Measurements from ENCODE around the gene STMN1. TPM values are rescaled to one million over a fixed set of nuclear protein-coding genes. Genes with fewer than 3 reads are reported as not detected.

The STMN1 gene
- total RNA-seq, 1 experiment from 2014 or later = 933 TPM

DNA sequence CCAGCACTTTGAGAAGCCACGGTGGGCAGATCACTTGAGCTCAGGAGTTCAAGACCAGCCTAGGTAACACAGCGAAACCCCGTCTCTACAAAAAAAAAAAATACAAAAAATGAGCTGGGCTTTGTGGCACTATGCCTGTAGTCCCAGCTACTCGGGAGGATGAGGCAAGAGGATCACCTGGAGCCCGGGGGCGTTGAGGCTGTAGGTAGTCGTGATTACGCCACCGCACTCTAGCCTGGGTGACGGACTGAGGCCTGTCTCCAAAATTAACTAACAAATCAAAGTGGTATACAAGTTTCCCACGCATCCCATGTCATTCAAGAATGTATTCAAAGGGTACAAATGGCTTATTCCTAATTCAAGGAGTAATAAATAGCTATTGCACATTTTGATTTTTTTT, 49.4 kb downstream of the STMN1 start:
- no peak overlapping the region for H3K27ac ChIP-seq (ENCODE audit: low read depth, low read length, poor library complexity, severe bottlenecking)
- CTCF ChIA-PET = no interaction called here
- no peaks in the 10 kb centered on the region for H3K9me3 ChIP-seq (ENCODE audit: low read depth, low read length, poor library complexity, severe bottlenecking)
- BruUV-seq (replicated peaks) = TSS peak; percentile 14
- no peaks in the 10 kb centered on the region for H3K36me3 ChIP-seq (ENCODE audit: insufficient read depth, low read length, poor library complexity, severe bottlenecking)
- no peak for DNase-seq (ENCODE audit: low spot score)
- intact Hi-C loops (cut with micrococcal nuclease; ENCODE audit: unreplicated experiment) = no loop called here
- POLR2A ChIA-PET (ENCODE audit: low non-redundant PET) = no interaction called here
- TF ChIP-seq, protein P1, sequence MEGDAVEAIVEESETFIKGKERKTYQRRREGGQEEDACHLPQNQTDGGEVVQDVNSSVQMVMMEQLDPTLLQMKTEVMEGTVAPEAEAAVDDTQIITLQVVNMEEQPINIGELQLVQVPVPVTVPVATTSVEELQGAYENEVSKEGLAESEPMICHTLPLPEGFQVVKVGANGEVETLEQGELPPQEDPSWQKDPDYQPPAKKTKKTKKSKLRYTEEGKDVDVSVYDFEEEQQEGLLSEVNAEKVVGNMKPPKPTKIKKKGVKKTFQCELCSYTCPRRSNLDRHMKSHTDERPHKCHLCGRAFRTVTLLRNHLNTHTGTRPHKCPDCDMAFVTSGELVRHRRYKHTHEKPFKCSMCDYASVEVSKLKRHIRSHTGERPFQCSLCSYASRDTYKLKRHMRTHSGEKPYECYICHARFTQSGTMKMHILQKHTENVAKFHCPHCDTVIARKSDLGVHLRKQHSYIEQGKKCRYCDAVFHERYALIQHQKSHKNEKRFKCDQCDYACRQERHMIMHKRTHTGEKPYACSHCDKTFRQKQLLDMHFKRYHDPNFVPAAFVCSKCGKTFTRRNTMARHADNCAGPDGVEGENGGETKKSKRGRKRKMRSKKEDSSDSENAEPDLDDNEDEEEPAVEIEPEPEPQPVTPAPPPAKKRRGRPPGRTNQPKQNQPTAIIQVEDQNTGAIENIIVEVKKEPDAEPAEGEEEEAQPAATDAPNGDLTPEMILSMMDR (conservative IDR thresholded peaks at IDR 0.05; ENCODE audit: low read depth, low read length) = no peak
- no peak for TF ChIP-seq EZH2 (IDR thresholded peaks at IDR 0.05; ENCODE audit: borderline replicate concordance, low read depth, low read length, poor library complexity, severe bottlenecking)
- H3K4me1 ChIP-seq (ENCODE audit: insufficient read depth, low read length, poor library complexity, severe bottlenecking) = peaks cover 7% of the 10 kb centered on the region
- H3K4me3 ChIP-seq (ENCODE audit: low read depth, low read length, poor library complexity, severe bottlenecking) = no peak overlapping the region
- no peaks in the 10 kb centered on the region for H3K27me3 ChIP-seq (replicated peaks; ENCODE audit: insufficient read depth, low read depth, low read length, poor library complexity)

DNA sequence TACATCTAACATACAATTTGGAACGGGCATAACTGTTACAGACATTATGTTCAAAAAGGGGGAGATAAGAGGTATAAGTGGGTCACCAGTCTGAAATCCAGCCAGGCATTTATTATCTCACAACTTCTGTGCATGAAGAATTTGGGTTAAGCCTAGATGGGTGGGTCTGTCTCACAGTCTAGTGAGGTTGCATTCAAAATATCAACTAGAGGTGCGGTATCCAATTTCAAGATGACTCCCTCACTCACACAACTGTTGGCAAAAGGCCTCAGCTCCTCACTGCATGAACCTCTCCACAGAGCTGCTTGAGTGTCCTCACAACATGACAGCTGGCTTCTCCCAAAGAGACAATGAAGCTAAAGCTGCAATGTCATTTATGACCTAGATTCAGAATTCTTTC, 51.7 kb downstream of the STMN1 start:
- Histone ChIP-seq H3K27me3 (replicated peaks; ENCODE audit: insufficient read depth, low read depth, low read length, poor library complexity) (no peaks in the 10 kb centered on the region), H3K36me3 (ENCODE audit: insufficient read depth, low read length, poor library complexity, severe bottlenecking) (peaks cover 4% of the 10 kb centered on the region), H3K27ac (ENCODE audit: low read depth, low read length, poor library complexity, severe bottlenecking) (no peak overlapping the region), H3K4me1 (ENCODE audit: insufficient read depth, low read length, poor library complexity, severe bottlenecking) (no peaks in the 10 kb centered on the region), H3K4me3 (ENCODE audit: low read depth, low read length, poor library complexity, severe bottlenecking) (no peak overlapping the region), H3K9me3 (ENCODE audit: low read depth, low read length, poor library complexity, severe bottlenecking) (no peaks in the 10 kb centered on the region)
- DNase-seq (ENCODE audit: low spot score) = peak; percentile 29
- POLR2A ChIA-PET (ENCODE audit: low non-redundant PET) = interaction anchor here (0.7 kb wide), 1 partner anchor 32 kb away, joined by 3 read pairs; no protein-coding TSS in a partner anchor
- intact Hi-C loops (cut with micrococcal nuclease; ENCODE audit: unreplicated experiment) = no loop called here
- CTCF ChIA-PET = no interaction called here
- TF ChIP-seq, protein P1 (conservative IDR thresholded peaks at IDR 0.05; ENCODE audit: low read depth, low read length) = no peak
- TF ChIP-seq EZH2 (IDR thresholded peaks at IDR 0.05; ENCODE audit: borderline replicate concordance, low read depth, low read length, poor library complexity, severe bottlenecking) = no peak
- no TSS peak for BruUV-seq (replicated peaks)

Small RNA genes lying within 50 kb of the gene (microRNA-seq; reads per million reads assigned to microRNA genes)
- 1.9 reads per million for gene MIR3917

Other genes starting within 250 kb of the STMN1 start
- 50.4 and 61.5 TPM in 2 replicates for gene SELENON, start 106.2 kb downstream of the STMN1 start, total RNA-seq (2021)
- gene MTFR1L, start 86.5 kb downstream of the STMN1 start, total RNA-seq (2021) = 45.0 and 51.6 TPM in 2 replicates
- gene AUNIP, start 47.0 kb downstream of the STMN1 start, total RNA-seq (2021) = 17.7 and 18.9 TPM in 2 replicates
- 2.9 and 3.0 TPM in 2 replicates for gene PAQR7, start 30.7 kb downstream of the STMN1 start, total RNA-seq (2021)
- gene PAFAH2, start 91.6 kb upstream of the STMN1 start, total RNA-seq (2021) = 6.7 and 7.2 TPM in 2 replicates
- gene EXTL1, start 115.4 kb upstream of the STMN1 start, total RNA-seq (2021) = 0.07 TPM in 1 of 2 replicates, not detected in the other
- gene SLC30A2, start 139.7 kb upstream of the STMN1 start, total RNA-seq (2021) = not detected in 2 replicates
- gene TRIM63, start 161.2 kb upstream of the STMN1 start, total RNA-seq (2021) = not detected in 2 replicates
- 12.9 and 13.4 TPM in 2 replicates for gene PDIK1L, start 205.4 kb upstream of the STMN1 start, total RNA-seq (2021)